Measurements from ENCODE around the gene EVI5. TPM values are rescaled to one million over a fixed set of nuclear protein-coding genes. Genes with fewer than 3 reads are reported as not detected.

EVI5 gene
- polyA plus RNA-seq, 2 of the 4 experiments (the other 2 are of a cell fraction) = 10.2 to 10.4 TPM

- peak overlapping the region; percentile 66 for H3K4me3 ChIP-seq
- FAIRE-seq = no peak
- WGBS (ENCODE audit: missing lambda C conversion rate) = 2% methylated on average over 34 of the region's 56 CpGs
These were observed 301.1 kb downstream of the EVI5 start for GRCh38 chr1:92483610-92484471.

DNA sequence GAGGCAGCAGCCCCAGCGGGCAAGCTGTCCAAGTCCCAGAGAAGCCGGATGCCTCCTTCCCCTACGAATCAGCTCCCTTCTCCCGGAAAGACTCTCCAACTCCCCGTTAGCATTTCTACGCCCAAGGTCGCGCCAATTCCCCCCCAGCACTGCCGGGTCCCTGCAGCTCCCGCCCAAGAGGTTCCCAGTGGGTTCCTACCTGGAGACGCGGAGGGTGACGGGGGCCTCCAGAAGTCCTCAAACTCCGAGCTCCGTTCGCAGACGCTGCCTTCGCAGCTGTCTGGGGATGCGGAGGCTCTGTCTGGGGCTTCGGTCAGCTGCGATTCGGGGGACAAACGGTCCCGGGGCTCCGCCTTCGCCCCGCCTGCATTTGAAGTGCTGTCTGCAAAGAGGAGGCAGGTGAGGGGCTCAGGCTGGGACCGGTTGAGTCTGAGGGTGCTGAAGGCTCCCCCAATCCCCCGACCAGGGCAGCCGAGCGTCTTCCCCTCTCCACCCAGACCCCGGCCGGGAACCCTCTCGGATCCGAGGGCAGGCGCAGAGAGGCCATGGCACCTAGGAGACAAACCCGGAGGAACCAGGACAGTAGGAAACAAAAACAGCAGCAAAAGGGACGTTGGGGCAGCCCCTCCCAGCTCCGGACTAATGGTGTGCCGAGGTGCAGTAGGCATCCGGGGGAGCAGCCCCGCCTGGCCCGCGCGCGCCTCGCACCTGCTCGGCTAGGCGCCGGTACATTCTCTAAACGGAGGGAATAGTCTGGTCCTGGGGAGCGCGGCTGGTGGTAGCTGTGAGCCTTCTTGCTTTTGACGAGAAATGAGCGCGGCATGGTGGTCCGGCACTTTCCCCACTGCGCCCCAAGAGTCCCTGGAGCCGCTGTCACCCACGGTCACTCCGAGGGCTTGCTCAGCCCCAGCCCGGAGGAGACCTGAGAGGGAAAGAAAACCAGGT lies 302.0 kb downstream of the EVI5 start:
- Histone ChIP-seq H3K4me3 (peak overlapping the region; percentile 66), H3K9me3 (no peaks in the 10 kb centered on the region), H3K27ac (no peak overlapping the region), H3K4me1 (peaks cover 28% of the 10 kb centered on the region; the same call in 2 of the 3 replicates), H3K4me2 (peak overlapping the region; percentile 99)
- FAIRE-seq (no peak), ATAC-seq (peak in 1 of 2 experiments; percentile 22; a peak in 3 of 6 replicates), DNase-seq (ENCODE audit: low read depth in 1 of 2, low spot score in 1 of 2) (no peak)
- ChIA-PET CTCF (interaction anchor here (0.6 to 1.0 kb wide), 2 partner anchors 20 to 41 kb away, joined by 3 to 4 read pairs; no protein-coding TSS in a partner anchor), POLR2A (interaction anchor here (0.5 kb wide), 1 partner anchor 17 kb away, joined by 4 read pairs; no protein-coding TSS in a partner anchor)
- TF ChIP-seq NPAS2 (CRISPR knock-in tag; IDR thresholded peaks at IDR 0.05; ENCODE audit: borderline replicate concordance) (no peak), RNF2 (IDR thresholded peaks at IDR 0.05; ENCODE audit: borderline replicate concordance, low read depth) (peak; percentile 67; the same call in 1 of the 2 replicates), USF2 (IDR thresholded peaks at IDR 0.05) (no peak), ATOH8 (CRISPR knock-in tag; IDR thresholded peaks at IDR 0.05; ENCODE audit: low read depth) (no peak), SREBF2 (IDR thresholded peaks at IDR 0.05) (no peak), ESRRA (IDR thresholded peaks at IDR 0.05; ENCODE audit: borderline replicate concordance, low read length) (no peak), SMC3 (IDR thresholded peaks at IDR 0.05) (no peak)
- TF ChIP-seq, protein P1, sequence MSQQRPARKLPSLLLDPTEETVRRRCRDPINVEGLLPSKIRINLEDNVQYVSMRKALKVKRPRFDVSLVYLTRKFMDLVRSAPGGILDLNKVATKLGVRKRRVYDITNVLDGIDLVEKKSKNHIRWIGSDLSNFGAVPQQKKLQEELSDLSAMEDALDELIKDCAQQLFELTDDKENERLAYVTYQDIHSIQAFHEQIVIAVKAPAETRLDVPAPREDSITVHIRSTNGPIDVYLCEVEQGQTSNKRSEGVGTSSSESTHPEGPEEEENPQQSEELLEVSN (IDR thresholded peaks at IDR 0.05; ENCODE audit: borderline replicate concordance, low read depth) = 0 out of 2 replicates have a peak, but pooled peaks have one; percentile 12
- TF ChIP-seq, protein P2, sequence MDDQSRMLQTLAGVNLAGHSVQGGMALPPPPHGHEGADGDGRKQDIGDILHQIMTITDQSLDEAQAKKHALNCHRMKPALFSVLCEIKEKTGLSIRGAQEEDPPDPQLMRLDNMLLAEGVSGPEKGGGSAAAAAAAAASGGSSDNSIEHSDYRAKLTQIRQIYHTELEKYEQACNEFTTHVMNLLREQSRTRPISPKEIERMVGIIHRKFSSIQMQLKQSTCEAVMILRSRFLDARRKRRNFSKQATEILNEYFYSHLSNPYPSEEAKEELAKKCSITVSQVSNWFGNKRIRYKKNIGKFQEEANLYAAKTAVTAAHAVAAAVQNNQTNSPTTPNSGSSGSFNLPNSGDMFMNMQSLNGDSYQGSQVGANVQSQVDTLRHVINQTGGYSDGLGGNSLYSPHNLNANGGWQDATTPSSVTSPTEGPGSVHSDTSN (IDR thresholded peaks at IDR 0.05) = no peak
- 7% methylated on average over 10 of the region's 62 CpGs for WGBS (ENCODE audit: missing lambda C conversion rate)

More at GRCh38 chr1:92483610-92484471, 301.1 kb downstream of the EVI5 start:
- ChIA-PET POLR2A (interaction anchor here (0.5 kb wide), 1 partner anchor 18 kb away, joined by 4 read pairs; no protein-coding TSS in a partner anchor), CTCF (no interaction called here)
- DNase-seq (ENCODE audit: low read depth in 1 of 2, low spot score in 1 of 2) (no peak), ATAC-seq (peak in 1 of 2 experiments; percentile 7; a peak in 3 of 6 replicates)
- Histone ChIP-seq H3K27ac (no peak overlapping the region), H3K4me2 (peak overlapping the region; percentile 99), H3K4me1 (peaks cover 28% of the 10 kb centered on the region; the same call in 2 of the 3 replicates), H3K9me3 (no peaks in the 10 kb centered on the region)
- TF ChIP-seq HDAC2 (IDR thresholded peaks at IDR 0.05) (no peak), JUNB (IDR thresholded peaks at IDR 0.05) (no peak), KDM5A (IDR thresholded peaks at IDR 0.05) (no peak), CBX8 (IDR thresholded peaks at IDR 0.05) (peak; percentile 67)
- TF ChIP-seq, protein P1 (IDR thresholded peaks at IDR 0.05; ENCODE audit: borderline replicate concordance, low read depth) = 0 out of 2 replicates have a peak, but pooled peaks have one; percentile 13
